Measurements from ENCODE around the gene ZNF76.
A peak's percentile ranks its signal among the peaks of the same experiment; 100 is the strongest.

Gene ZNF76

DNA sequence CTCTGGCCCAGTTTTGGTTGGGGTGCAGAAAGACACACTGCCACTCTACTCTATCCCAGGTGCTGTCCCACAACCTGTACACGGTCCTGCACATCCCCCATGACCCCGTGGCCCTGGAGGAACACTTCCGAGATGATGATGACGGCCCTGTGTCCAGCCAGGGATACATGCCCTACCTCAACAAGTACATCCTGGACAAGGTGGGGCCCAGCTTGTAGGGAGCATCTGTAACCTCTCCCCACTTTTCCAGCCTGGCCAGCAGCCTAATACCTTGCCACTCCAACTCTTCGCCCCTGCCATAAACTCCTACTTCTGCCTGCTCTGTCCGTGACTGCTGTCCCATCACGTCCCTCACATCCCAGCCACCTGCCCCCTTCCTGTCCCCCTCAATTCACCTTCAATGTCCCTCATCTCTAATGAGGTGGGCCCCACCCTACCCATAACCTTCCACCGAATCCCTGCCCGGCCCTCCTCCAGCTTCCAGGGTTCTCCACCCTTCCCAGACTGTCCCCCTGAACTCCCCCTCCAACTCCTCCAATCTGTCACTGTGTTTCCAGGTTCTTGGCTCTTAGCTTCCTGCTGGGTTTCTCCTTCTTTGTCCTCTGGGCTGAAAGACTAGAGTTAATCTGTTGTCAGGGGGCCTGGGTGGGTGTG lies 50.2 kb downstream of the ZNF76 start:
- TF ChIP-seq, protein P1, sequence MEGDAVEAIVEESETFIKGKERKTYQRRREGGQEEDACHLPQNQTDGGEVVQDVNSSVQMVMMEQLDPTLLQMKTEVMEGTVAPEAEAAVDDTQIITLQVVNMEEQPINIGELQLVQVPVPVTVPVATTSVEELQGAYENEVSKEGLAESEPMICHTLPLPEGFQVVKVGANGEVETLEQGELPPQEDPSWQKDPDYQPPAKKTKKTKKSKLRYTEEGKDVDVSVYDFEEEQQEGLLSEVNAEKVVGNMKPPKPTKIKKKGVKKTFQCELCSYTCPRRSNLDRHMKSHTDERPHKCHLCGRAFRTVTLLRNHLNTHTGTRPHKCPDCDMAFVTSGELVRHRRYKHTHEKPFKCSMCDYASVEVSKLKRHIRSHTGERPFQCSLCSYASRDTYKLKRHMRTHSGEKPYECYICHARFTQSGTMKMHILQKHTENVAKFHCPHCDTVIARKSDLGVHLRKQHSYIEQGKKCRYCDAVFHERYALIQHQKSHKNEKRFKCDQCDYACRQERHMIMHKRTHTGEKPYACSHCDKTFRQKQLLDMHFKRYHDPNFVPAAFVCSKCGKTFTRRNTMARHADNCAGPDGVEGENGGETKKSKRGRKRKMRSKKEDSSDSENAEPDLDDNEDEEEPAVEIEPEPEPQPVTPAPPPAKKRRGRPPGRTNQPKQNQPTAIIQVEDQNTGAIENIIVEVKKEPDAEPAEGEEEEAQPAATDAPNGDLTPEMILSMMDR (conservative IDR thresholded peaks at IDR 0.05; ENCODE audit: low read depth, low read length) = no peak
- no peak overlapping the region for H3K4me3 ChIP-seq (ENCODE audit: low read length)
- no peak for DNase-seq (ENCODE audit: low read depth)

- TF ChIP-seq, protein P1 (conservative IDR thresholded peaks at IDR 0.05; ENCODE audit: low read depth, low read length) = no peak
- no peak for DNase-seq (ENCODE audit: low read depth)
- H3K4me3 ChIP-seq (ENCODE audit: low read length) = no peak overlapping the region
Measured at GRCh38 chr6:35310265-35310831, 50.8 kb downstream of the ZNF76 start.

GRCh38 chr6:35311390-35312075 lies 52.0 kb downstream of the ZNF76 start:
- no peak for DNase-seq (ENCODE audit: low read depth)
- H3K4me3 ChIP-seq (ENCODE audit: low read length) = no peak overlapping the region
- TF ChIP-seq, protein P1 (conservative IDR thresholded peaks at IDR 0.05; ENCODE audit: low read depth, low read length) = no peak

GRCh38 chr6:35312076-35312800 lies 52.7 kb downstream of the ZNF76 start:
- H3K4me3 ChIP-seq (ENCODE audit: low read length) = no peak overlapping the region
- DNase-seq (ENCODE audit: low read depth) = no peak
- TF ChIP-seq, protein P1 (conservative IDR thresholded peaks at IDR 0.05; ENCODE audit: low read depth, low read length) = no peak

DNA sequence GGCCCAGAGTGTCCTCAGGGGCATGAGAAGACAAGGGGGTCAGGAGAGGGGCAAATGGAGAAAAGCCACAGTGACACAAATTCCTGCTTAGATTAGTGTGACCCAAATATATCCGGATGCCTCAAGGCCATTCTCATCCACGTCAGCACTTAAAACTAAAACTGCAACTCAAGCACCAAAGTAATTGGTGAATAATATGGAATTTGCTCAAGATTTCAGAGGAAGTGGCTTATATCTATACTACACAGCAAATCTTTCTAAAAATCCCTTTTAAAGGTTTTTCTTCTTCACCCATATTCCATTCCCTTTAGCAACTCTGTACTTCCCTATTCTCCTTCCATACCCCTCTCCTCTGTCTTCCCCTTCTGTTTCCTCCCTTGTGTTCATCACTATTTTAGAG lies 53.3 kb downstream of the ZNF76 start:
- DNase-seq (ENCODE audit: low read depth) = no peak
- TF ChIP-seq, protein P1 (conservative IDR thresholded peaks at IDR 0.05; ENCODE audit: low read depth, low read length) = no peak
- H3K4me3 ChIP-seq (ENCODE audit: low read length) = no peak overlapping the region

DNA sequence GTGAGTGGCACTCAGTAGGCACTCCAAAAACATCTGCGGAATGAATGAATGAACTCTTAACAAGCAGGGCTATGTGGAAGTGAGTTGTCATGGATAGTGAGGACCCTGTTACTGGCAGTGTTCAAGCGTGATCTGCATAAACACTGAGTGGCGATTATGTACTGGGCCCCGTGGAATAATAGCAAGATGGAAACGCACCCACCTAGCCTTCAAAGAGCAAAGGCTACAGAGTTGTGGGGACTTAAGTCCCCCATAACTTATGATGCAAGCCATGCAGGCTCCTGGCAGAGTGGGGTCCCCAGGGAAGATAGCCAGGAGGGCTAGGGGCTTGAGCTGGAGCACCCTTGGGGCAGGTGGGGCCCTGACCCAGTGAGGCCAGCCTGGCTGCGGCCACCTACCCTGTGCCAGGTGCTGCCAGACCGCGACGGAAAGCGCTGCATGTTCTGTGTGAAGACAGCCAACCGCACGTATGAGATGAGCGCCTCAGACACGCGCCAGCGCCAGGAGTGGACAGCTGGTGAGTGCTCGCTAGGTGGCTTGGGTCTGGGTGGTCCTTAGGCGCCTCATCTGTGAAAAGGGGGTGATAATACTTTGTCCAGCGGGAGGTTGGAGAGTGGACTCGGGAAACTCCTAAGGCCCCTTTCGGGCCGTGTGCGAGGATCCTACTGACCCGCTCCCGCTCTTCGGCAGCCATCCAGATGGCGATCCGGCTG lies 58.1 kb downstream of the ZNF76 start:
- TF ChIP-seq, protein P1 (conservative IDR thresholded peaks at IDR 0.05; ENCODE audit: low read depth, low read length) = no peak
- DNase-seq (ENCODE audit: low read depth) = no peak
- H3K4me3 ChIP-seq (ENCODE audit: low read length) = peak overlapping the region; percentile 73
